ENCODE results near the gene IGHMBP2.

DNA sequence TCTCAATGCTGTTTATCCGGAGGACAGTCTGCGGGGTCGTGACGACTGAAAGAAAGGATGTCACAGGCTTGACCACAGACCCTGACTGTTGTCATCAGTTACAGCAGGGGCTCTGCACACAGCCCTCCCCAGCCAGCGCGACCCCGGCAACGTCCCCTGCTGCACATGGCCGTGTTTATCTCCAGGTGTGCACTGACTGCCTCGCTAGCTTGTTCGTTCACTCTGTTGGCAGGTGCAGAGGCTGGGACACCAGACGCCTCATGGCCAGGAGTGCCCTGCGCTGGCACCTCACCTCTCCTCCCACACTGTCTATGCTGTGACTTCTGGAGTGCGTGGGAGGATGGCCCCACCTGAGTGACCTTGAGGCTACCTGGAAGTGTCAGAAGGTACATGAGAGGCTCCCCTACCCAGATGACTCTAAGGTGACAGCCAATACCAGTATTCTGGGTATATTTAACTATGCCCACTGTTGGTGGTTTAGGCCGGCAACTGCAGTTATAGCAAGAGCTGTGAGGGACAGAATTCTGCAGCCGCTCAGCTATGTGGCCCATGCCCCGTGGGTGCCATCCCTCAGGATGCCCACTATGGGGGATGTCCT lies 12.2 kb upstream of the IGHMBP2 start:
- TF ChIP-seq CTCF (IDR thresholded peaks at IDR 0.05; ENCODE audit: borderline replicate concordance, extremely low read depth, low read length, poor library complexity, severe bottlenecking), result no peak
- TF ChIP-seq EZH2 (IDR thresholded peaks at IDR 0.05; ENCODE audit: borderline replicate concordance, low read depth, low read length, severe bottlenecking), result no peak

Data from DND-41 (cell line).